ENCODE results near the gene ACACB. TPM values are rescaled to one million over a fixed set of nuclear protein-coding genes. Genes with fewer than 3 reads are reported as not detected.

ACACB gene
- total RNA-seq, 4 donors from 2014 or later = 69.5 to 132 (median 93.6) TPM

DNA sequence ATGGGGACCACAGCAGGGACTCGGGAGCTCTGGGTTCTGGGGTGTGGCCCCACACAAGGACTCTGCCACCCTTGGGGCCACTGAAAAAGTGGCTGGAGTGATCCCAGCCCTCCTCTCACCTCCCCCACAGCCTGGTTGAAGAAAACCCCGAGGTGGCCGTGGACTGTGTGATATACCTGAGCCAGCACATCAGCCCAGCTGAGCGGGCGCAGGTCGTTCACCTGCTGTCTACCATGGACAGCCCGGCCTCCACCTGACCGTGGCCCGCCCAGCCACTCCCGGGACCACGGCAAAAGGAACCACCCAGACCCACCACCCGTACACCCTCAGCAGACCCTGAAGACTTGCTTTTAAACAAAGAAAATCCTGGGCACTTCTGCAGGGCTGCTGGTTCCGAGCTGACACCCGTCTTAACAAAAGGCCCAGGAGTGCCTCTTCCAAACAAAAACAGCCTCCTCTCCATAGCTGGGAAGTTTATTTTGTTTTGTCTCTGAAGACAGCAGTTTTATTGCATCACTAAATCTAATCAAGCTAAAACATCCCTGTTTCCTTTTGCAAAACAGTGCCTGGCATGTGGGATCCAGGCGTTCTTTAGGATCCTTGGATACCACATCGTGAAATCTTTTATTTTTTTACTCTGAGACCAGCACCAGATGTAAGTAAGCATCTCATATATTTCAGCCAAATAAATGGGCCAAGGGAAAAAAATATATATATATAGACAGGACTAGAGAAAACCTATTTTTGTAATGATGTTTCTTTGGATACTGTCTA is 149.9 kb downstream of the ACACB start:
- Histone ChIP-seq H3K27ac (peak overlapping the region in 3 of 4 donors; percentile 2 to 71 (median 4)), H3K4me1 (peaks cover 0 to 10% (median 3%) of the 10 kb centered on the region in 4 donors), H3K4me3 (no peak overlapping the region), H3K36me3 (peaks cover 0 to 17% (median 6%) of the 10 kb centered on the region in 4 donors), H3K9me3 (no peaks in the 10 kb centered on the region), H3K27me3 (no peaks in the 10 kb centered on the region)
- DNase-seq = no peak
- in situ Hi-C loops (cut with MboI; ENCODE audit: low pct_ligation_motif_present in 1 of 4, low pct_unique_long_range_greater_than_20kb in 1 of 4, low sequenced_read_pairs in 3 of 4) = loop anchor here (5.0 to 10.0 kb wide), 2 partner anchors 119 to 121 kb away; no protein-coding TSS in a partner anchor
- peak in 2 of 3 donors; percentile 8 to 38 for TF ChIP-seq POLR2AphosphoS5 (IDR thresholded peaks at IDR 0.05)
- TF ChIP-seq POLR2A (IDR thresholded peaks at IDR 0.05) = no peak
- TF ChIP-seq, protein P1, sequence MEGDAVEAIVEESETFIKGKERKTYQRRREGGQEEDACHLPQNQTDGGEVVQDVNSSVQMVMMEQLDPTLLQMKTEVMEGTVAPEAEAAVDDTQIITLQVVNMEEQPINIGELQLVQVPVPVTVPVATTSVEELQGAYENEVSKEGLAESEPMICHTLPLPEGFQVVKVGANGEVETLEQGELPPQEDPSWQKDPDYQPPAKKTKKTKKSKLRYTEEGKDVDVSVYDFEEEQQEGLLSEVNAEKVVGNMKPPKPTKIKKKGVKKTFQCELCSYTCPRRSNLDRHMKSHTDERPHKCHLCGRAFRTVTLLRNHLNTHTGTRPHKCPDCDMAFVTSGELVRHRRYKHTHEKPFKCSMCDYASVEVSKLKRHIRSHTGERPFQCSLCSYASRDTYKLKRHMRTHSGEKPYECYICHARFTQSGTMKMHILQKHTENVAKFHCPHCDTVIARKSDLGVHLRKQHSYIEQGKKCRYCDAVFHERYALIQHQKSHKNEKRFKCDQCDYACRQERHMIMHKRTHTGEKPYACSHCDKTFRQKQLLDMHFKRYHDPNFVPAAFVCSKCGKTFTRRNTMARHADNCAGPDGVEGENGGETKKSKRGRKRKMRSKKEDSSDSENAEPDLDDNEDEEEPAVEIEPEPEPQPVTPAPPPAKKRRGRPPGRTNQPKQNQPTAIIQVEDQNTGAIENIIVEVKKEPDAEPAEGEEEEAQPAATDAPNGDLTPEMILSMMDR (IDR thresholded peaks at IDR 0.05) = no peak
- WGBS, 2 donors (ENCODE audit: low coverage in 1 of 2) = 78 to 83% methylated on average over 4 to 15 of the region's 16 CpGs
- intact Hi-C loops (cut with DNase I; ENCODE audit: low total_unique reads) = loop anchor here (2.0 kb wide), 1 partner anchor 121 kb away; no protein-coding TSS in a partner anchor

DNA sequence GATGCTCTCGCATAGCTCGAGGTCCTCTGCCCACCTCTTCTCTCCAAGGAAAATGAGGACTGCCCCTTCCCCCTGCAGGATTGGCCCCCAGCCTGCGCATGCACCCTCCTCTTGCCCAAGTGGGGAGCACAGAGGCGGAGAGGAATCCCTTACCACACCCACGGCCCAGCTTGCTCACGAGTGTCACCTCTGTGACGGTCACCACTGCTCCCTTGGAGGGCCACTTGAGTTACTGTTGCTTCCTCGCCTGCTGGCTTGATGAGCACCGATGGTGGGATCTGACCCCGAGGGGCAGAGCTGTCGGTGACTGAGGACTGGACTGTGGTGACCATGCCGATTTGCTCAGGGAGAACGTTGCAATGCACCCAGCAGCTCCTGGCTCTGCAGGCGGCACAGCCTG is 151.0 kb downstream of the ACACB start:
- Histone ChIP-seq H3K4me1 (peaks cover 0 to 10% (median 3%) of the 10 kb centered on the region in 4 donors), H3K36me3 (peaks cover 0 to 16% (median 3%) of the 10 kb centered on the region in 4 donors), H3K27me3 (no peaks in the 10 kb centered on the region), H3K9me3 (no peaks in the 10 kb centered on the region), H3K27ac (peak overlapping the region in 1 of 4 donors; percentile 71), H3K4me3 (no peak overlapping the region)
- intact Hi-C loops (cut with DNase I; ENCODE audit: low total_unique reads) (loop anchor here (2.0 kb wide), 1 partner anchor 119 kb away; no protein-coding TSS in a partner anchor), in situ Hi-C loops (cut with MboI; ENCODE audit: low pct_ligation_motif_present in 1 of 4, low pct_unique_long_range_greater_than_20kb in 1 of 4, low sequenced_read_pairs in 3 of 4) (loop anchor here (5.0 to 10.0 kb wide), 2 partner anchors 117 to 120 kb away; no protein-coding TSS in a partner anchor)
- no peak for DNase-seq
- TF ChIP-seq, protein P1 (IDR thresholded peaks at IDR 0.05) = no peak
- TF ChIP-seq POLR2A (IDR thresholded peaks at IDR 0.05) (no peak), EP300 (IDR thresholded peaks at IDR 0.05; ENCODE audit: low read depth) (no peak), POLR2AphosphoS5 (IDR thresholded peaks at IDR 0.05) (no peak)
- WGBS, 2 donors (ENCODE audit: low coverage in 1 of 2) = 91 to 94% methylated on average over 2 to 13 of the region's 14 CpGs

DNA sequence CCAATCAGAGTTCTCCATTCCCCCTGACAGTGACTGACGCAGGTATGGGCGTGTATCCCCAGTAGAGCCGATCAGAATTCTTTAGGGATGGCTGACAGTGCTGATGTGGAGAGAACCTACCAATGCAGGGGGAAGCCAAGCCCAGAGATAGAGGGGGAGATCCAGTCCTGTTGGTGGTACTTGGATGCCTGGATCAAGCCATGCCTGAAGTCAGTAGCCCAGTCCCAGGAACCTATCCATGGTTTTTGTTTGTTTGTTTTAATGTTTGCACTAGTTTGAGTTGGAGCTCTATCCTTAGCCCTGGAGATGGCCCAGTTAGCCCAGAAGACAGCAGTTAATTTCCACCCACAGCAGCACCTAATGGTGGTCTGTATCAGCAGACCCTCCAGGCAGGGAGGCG is 152.5 kb downstream of the ACACB start:
- no peaks in the 10 kb centered on the region for H3K27me3 ChIP-seq
- in situ Hi-C loops (cut with MboI; ENCODE audit: low pct_ligation_motif_present in 1 of 4, low pct_unique_long_range_greater_than_20kb in 1 of 4, low sequenced_read_pairs in 3 of 4) = loop anchor here (5.0 to 10.0 kb wide), 2 partner anchors 116 to 118 kb away; no protein-coding TSS in a partner anchor

DNA sequence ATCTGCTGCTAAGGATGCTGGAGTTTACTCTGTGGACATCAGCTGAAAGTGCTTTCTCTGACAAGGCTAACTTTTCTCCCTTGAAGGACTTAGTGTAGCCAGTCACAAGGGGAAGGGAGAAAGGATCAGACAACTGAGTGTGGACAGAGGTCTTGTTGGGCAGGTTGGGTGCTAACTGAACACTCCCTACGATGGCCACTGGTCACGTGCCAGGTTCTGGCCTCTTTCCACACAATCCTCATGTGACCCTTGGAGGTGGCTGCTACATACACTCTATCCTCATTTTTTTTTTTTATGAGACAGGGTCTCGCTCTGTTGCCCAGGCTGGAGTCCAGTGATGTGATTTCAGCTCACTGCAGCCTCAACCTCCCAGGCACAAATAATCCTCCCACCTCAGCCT is 153.0 kb downstream of the ACACB start:
- TF ChIP-seq POLR2AphosphoS5 (IDR thresholded peaks at IDR 0.05) (no peak), POLR2A (IDR thresholded peaks at IDR 0.05) (no peak), EP300 (IDR thresholded peaks at IDR 0.05; ENCODE audit: low read depth) (no peak)
- TF ChIP-seq, protein P1 (IDR thresholded peaks at IDR 0.05) = no peak
- Histone ChIP-seq H3K36me3 (peaks cover 0 to 16% (median 2%) of the 10 kb centered on the region in 4 donors), H3K27ac (no peak overlapping the region), H3K4me1 (peaks cover 0 to 9% (median 2%) of the 10 kb centered on the region in 4 donors), H3K4me3 (no peak overlapping the region), H3K9me3 (no peaks in the 10 kb centered on the region), H3K27me3 (no peaks in the 10 kb centered on the region)
- no peak for DNase-seq
- in situ Hi-C loops (cut with MboI; ENCODE audit: low pct_ligation_motif_present in 1 of 4, low pct_unique_long_range_greater_than_20kb in 1 of 4, low sequenced_read_pairs in 3 of 4) = loop anchor here (5.0 to 10.0 kb wide), 2 partner anchors 115 to 118 kb away; no protein-coding TSS in a partner anchor
- intact Hi-C loops (cut with DNase I; ENCODE audit: low total_unique reads) = no loop called here
- WGBS, 2 donors (ENCODE audit: low coverage in 1 of 2) = 62 to 71% methylated on average over 3 of the region's 3 CpGs

More for the DNA sequence above, 152.5 kb downstream of the ACACB start:
- no peak for DNase-seq
- no peak overlapping the region for H3K4me3 ChIP-seq
- peaks cover 0 to 10% (median 3%) of the 10 kb centered on the region in 4 donors for H3K4me1 ChIP-seq
- no peaks in the 10 kb centered on the region for H3K9me3 ChIP-seq
- peaks cover 0 to 16% (median 2%) of the 10 kb centered on the region in 4 donors for H3K36me3 ChIP-seq
- intact Hi-C loops (cut with DNase I; ENCODE audit: low total_unique reads) = no loop called here
- no peak overlapping the region for H3K27ac ChIP-seq
- no peak for TF ChIP-seq POLR2A (IDR thresholded peaks at IDR 0.05)
- TF ChIP-seq EP300 (IDR thresholded peaks at IDR 0.05; ENCODE audit: low read depth) = no peak
- TF ChIP-seq POLR2AphosphoS5 (IDR thresholded peaks at IDR 0.05) = no peak
- 94% methylated on average over 4 of the region's 4 CpGs; no CpG with 5 or more reads in 1 of the 2 donors for WGBS, 2 donors (ENCODE audit: low coverage in 1 of 2)
